Fibroblast of lung (primary cell): ENCODE measurements around the gene SLC7A14.

Source experiments
- EZH2 ChIP-seq: IDR thresholded peaks from 2 replicates; pipeline ENCODE4 v1.5.1; 2012; ENCODE audit warnings: low read length, control low read depth, mild to moderate bottlenecking; ENCODE audit errors: missing control alignments
- TF ChIP-seq, protein P1 (sequence below), 2 donors: IDR thresholded peaks in 1 of 2; conservative IDR thresholded peaks in 1 of 2; 1 replicate in 1 of 2; 2 replicates in 1 of 2; pipeline ENCODE4 v1.5.1; 2011 to 2012; ENCODE audit warnings: low read length in 2 of 2, control low read depth in 1 of 2, inconsistent platforms in 1 of 2, low read depth in 1 of 2, mild to moderate bottlenecking in 1 of 2

DNA sequence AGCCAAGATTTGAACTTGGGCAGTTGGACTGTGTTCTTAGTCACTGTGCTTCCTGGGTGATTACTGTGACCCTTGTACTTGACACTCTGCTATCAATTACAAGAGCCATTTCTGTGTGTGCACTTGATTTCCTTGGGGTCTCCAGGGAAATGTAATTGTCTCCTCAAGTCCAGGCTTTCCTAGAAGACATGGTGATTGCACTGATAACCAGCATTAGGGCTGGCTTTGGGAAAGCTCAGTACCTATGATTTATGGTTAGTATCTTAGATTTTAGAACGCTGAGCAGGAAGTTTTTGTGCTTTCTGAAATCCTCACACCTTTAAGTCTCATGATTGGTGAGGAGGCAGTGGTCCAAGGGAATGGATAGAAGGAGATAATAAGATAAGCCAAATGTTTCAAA, 168.8 kb downstream of the SLC7A14 start:
- TF ChIP-seq, protein P1, sequence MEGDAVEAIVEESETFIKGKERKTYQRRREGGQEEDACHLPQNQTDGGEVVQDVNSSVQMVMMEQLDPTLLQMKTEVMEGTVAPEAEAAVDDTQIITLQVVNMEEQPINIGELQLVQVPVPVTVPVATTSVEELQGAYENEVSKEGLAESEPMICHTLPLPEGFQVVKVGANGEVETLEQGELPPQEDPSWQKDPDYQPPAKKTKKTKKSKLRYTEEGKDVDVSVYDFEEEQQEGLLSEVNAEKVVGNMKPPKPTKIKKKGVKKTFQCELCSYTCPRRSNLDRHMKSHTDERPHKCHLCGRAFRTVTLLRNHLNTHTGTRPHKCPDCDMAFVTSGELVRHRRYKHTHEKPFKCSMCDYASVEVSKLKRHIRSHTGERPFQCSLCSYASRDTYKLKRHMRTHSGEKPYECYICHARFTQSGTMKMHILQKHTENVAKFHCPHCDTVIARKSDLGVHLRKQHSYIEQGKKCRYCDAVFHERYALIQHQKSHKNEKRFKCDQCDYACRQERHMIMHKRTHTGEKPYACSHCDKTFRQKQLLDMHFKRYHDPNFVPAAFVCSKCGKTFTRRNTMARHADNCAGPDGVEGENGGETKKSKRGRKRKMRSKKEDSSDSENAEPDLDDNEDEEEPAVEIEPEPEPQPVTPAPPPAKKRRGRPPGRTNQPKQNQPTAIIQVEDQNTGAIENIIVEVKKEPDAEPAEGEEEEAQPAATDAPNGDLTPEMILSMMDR (conservative IDR thresholded peaks at IDR 0.05 in 1 of 2, IDR thresholded peaks at IDR 0.05 in 1 of 2; ENCODE audit: low read depth in 1 of 2, low read length in 2 of 2): no peak
- no peak for TF ChIP-seq EZH2
